COR-L47 (cell line): Measurements from ENCODE around the gene KCNJ12.
"Not testable (repeated sequence)": the region's sequence is repeated elsewhere in the genome, so short reads cannot be mapped to it uniquely, and the experiment has no call there.

Experiments used
- DNase-seq: peaks from one replicate; lab custom pipeline; 2025; lab: John Stamatoyannopoulos, UW

KCNJ12 gene

DNA sequence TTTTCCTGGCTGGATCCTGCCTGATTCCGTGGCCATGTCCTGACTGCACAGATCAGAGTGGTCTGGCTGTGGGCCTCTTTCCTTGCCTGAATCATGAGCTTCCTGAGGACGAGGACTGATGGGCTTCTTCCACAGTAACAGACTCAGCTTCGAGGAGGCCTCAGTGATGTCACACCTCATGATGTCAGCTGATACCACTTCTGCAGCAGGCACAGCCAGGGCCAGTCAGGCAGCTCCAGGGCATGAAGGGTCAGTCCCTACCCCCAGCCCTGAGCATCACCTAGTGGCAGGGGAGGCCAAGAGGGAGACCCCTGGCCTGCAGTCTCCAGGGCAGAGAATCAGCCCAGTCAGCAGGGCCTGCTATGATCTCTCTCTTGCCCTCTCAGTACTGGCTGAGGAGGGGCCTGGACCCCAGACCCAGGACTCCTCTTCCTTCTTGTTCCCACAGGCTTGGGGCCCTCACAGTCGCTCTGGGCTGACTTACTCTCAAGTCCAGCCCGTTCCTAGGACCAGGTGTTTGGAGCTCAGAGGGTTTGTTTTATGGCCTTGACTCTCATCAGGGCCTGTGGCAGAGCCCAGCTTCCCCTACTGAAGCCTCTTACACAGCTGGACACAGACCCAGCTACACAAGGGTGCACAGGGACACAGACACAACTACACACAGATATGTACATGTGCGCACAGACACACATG lies 26.7 kb upstream of the KCNJ12 start:
- not testable (repeated sequence) for DNase-seq

DNA sequence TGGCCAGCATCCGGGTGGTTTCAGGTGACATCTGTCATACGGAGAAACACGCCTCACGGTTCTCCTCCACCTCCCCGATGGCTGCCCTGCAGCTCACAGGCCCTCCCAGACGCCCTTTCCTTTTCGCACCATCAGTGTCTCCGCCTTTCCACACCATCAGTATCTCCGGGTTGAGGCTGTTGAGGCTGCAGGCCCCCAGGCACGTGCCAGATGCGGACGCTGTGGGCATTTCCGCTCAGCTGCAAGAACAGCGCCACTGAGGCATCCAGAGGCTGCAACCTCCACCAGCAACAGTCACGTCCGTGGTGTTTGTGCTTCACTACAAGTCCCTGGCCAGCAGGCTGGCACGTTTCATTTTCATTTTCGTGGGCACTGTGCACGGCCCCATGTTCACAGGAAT lies 25.7 kb upstream of the KCNJ12 start:
- DNase-seq, result not testable (repeated sequence)

DNA sequence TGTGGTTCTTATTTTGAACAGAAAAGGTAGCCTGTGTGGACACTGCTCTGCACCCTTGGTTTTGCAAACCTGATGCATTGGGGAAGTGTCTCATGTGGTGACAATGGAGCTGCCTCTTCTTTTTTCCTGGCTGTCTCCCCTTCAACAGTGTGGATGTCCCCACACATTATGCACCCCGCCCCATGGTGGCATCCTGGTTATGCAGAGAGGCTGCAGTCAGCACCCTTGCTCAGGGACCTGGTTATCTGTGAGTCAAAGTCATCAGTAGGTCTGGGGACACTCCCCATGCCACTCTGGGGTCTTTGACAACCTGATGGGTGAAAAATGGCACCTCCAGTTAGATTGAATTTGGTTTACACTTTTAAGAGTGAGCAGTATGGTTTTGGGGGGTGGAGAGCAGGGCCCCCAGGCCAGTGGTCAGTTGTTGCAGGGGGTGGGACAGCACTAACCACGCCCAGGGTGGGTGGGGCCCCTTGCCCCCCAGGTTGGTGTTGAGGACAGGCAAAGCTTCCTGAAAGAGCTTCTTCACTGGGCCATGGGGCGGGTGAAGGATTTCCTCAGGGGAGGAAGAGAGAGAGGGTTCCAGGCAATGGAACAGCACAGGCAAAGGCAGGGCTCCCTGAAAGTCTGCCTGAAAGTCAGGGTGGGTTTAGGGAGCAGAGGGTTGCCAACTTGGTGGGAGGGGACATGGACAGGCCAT lies 24.6 kb upstream of the KCNJ12 start:
- no peak for DNase-seq

DNA sequence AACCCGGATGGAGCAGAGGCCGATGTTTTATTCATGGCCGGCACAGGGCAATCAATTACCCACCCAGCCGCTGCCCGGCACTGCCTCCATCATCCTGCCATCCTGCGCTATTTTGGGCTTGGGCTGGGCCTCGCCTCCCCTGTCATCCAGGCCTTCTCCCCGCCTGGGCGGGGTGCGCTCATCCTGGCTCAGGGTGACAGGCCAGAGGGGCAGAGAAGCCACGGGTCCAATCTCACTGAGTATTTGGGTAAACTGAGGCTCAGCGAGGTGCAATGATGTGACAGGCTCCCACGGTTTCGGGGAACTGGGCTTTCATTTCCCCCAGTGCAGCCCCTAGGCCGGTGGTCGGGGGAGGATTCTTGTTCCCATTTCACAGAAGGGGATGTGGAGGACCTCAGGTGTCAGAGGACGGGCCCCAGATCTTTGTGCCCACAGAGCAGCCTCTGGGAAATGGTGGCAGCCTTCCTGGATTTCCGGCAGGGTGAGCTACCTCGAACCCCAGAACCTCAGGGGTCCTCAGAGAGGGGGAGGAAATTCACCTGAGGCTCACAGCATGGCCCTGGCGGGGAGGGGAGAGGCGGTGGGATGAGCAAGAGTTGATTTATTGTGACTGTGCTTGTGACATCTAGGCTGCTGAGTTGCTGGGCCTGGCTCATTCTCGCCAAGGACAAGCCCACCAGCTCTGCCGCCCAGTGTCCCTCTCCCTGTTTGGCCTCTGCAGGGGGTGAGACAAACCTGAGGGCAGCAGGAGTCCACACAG lies 23.8 kb upstream of the KCNJ12 start:
- no peak for DNase-seq

GRCh38 chr17:21352981-21353265 lies 23.2 kb upstream of the KCNJ12 start:
- DNase-seq, result no peak

GRCh38 chr17:21353326-21354010 lies 22.7 kb upstream of the KCNJ12 start:
- no peak for DNase-seq

DNA sequence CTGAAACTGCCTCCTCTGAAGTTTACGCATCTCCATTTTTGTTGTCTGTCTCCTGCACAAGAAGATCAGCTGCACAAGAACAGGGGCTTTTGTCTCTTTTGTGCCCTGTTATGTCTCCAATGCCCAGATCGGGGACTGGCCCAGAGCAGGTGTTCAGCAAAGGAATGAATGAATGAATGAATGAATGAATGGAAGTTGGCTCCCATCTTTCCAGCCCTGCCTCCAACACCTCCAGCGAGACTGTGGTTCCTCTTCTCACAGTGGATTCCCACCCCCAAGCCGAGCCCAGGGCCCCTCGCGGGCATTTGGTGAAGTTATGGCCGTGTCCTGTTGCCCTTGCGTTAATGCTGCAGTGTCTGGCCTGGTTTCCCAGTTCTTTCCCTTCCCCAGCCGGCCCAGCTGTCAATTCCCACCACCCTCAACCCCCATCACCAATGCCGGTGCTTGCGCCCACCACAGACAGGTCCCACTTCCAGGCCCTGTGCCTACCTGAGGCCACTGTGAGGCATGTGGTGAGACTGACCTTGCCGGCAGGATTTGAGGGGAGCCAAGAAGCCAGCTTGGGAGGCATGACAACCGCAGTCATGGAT lies 21.3 kb upstream of the KCNJ12 start:
- DNase-seq, result no peak

DNA sequence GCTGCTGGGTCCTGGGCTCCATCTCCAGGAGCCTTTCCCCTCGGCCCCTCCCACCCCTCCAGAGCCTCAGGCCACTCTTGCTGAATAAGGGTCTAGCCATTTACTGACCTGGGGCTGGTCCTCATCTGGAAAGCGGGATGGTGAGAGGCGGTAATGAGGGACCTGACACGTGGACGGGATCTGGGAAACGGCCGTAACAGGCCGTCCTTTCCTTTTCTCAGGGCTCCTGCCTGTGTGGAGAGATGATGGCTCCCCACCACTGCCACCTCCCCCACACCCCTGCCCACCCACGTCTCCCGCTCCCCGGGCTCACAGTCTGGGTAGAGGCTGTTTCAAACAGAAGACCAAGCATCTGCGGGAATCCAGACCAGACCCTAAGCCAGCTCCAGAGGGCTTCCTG lies 20.6 kb upstream of the KCNJ12 start:
- no peak for DNase-seq

GRCh38 chr17:21356537-21357127 lies 19.5 kb upstream of the KCNJ12 start:
- DNase-seq, result no peak

DNA sequence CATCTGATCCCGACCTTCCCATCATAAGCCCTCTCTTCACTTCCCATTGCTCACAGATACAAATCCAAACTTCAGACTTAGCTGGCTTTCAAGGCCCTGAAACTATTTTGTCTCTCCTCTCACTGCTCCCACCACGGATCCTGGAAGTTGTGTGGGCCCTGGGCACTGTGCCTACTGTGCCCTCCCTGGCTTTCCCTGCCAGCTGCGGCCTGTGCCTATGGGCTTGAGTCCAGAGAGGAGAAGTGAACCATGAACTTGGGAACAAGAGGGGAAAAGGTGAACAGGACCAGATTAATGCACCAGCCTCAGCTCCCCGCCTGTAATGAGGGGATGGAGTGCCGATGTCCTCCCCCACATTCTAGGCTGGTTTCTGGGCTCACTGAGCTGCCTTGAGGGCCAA lies 18.9 kb upstream of the KCNJ12 start:
- DNase-seq, result no peak

DNA sequence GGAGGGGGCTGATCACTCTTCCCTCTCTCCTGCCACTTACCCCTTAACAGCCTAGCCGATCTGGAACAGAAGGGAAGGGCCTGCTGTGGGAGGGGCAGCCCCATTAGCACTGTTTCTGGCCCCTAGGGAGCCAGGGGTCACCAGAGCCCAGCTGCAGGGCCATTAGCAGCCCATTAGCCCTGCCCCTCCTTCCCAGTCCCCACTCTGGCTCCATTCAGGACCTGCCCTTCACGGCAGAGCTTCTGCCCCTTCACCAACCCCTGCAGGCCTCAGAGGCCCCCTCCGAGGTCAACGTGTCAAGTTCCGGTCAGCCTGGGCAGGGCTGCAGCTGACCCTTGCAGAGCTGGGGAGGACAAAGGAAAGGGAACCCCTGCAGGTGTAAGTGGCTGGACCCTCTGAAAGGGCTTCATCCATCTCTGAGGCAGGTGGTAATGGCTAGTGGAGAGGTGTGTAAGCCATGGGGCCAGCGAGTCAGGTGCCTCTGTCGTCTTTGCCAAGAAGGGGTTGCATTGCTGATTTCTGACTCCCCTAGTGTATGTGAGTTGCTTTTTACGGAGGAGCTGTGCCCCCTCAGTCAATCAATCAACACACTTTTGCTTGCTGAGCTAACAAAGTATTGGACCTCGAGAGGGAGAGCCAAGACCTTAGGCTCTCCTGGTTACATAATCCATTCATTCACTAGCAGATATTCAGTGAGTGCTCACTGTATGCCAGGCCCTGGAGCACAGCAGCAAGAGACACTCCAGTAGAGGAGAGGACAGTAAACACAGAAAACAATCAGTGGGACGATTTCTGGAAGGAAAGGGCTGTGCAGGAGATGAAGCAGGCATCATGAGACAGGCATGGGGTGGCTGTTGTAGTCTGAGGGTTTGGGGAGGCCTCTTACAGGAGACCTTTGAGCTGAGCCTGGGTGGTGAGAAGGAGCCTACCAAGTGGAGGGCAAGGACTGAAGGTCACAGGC lies 18.2 kb upstream of the KCNJ12 start:
- DNase-seq, result no peak

GRCh38 chr17:21358682-21359482 lies 17.3 kb upstream of the KCNJ12 start:
- DNase-seq, result no peak

DNA sequence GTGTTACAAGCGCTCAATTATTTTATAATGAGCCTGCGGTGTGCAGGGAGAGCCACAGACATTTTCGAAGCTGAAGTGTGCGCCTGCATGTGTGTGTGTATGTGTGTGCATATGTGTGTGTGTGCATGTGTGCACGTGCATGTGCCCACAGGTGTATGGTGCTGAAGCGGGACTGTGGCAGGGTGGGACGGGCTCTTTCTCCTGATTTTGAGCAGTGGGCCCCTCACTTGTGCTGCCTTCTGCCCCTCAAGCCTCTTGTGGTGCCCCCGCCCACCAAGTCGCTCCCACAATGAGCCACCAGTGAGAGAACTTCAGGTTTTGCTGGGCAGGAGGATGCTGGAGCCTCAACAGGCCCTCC lies 16.7 kb upstream of the KCNJ12 start:
- no peak for DNase-seq

DNA sequence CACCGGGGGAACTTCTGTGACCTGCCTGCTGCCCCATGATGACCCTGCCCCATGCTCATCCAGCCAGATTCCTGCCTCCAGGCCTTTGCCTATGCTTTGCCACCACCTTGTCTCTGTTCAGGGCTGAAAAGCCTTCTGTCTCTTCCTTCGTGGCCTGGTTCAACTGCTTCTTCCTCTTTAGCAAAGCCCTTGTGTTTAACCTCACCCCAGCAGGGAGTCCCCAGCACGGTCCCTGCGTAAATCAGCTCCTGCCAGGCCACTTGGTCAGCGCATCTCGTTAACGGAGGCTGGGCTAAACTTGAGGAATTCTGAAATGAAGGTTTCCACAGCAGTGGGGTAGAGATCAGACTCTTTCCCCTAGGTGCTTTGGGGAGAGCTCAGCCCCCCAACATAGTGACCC lies 16.1 kb upstream of the KCNJ12 start:
- DNase-seq, result no peak

DNA sequence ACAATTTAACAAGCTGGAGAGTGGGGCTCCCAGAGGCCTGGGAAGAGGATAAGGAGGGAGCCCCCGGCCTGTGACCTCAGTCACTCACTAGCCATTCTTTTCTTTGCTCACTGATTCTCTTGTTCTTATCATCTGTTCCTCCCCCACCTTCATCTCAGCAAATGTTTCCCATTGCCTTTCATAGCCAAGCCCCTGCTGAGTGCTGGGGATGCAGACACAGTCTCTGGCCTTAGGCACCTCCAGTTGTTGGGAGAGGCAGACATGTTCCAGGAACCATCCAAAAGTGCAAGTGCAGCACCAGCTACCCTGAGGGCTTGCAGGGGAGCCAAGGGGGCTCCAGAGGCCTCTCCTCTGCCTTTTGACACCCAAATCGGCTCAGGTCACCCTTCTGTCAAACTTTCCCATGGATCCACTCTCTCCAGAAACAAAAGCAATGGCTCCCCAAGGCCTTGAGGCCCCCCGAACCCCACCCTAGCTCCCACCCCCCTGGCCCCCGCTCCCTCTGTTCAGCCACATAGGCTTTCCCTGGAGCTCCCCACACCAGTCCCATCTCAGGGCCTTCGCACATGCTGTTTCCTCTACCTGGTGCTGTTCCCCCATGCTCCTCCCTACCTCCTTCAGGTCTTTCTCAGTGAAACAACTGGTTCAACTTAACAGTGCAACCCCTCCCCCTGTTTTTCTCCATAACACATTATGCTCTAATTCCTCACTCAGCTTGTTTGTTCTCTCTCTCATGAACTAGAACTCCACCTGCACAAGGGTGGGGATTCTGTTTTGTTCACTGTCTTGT lies 14.9 kb upstream of the KCNJ12 start:
- no peak for DNase-seq

DNA sequence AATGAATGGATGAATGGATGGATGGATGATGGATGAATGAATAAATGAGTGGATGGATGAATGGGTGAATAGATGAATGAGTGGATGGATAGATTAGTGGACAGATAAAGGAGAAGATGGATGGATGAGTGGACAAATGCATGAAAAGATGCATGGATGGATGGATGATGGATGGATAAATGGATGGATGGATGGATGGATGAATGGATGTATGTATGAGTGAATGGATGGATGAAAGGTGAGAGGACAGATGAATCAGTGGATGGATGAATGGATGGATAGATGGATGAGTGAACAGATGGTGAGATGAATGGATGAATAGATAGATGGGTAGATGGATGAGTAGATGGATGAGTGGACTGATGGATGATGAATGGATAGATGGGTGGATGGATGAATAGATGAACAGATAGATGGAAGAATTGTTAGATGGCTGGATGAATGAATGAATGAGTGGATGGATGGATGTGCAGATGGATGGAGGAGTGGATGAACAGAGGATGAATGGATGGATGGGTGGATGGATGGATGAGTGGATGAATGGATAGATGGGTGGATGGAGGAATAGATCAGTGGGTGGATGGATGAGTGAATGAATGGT lies 13.7 kb upstream of the KCNJ12 start:
- DNase-seq, result no peak

- DNase-seq, result no peak
These were observed 12.1 kb upstream of the KCNJ12 start for GRCh38 chr17:21363776-21364642.

GRCh38 chr17:21365016-21365415 lies 11.1 kb upstream of the KCNJ12 start:
- DNase-seq, result no peak
